Stimulated activated effector memory CD8-positive, alpha-beta T cell treated with anti-CD3 and anti-CD28 coated beads, Interleukin-12 subunit alpha, Interleukin-12 subunit beta, amount 100 ng/mL, for 72 hours (primary cell): ENCODE data around the gene ZNF526.
"Not testable (repeated sequence)": the region's sequence is repeated elsewhere in the genome, so short reads cannot be mapped to it uniquely, and the experiment has no call there.

Source experiments
- ATAC-seq: fragments of 150-1000 bp; cut with Tn5 transposase; 2 replicates; pipeline ENCODE4 v1.10.0; 2021
- DNase-seq, 2 donors: peaks; one replicate each; pipeline ENCODE4 v3.0.0; 2021 to 2022; ENCODE audit warnings: low spot score in 2 of 2
- H3K27ac Mint-ChIP-seq: one replicate; pipeline ENCODE4 v1.8.0; 2022; ENCODE audit warnings: mild to moderate bottlenecking, mixed read lengths
- H3K36me3 Mint-ChIP-seq: one replicate; pipeline ENCODE4 v1.8.0; 2022; ENCODE audit warnings: mild to moderate bottlenecking, mixed read lengths
- H3K4me1 Mint-ChIP-seq: one replicate; pipeline ENCODE4 v1.8.0; 2022; ENCODE audit warnings: mixed read lengths
- H3K4me3 Mint-ChIP-seq: one replicate; pipeline ENCODE4 v1.8.0; 2022; ENCODE audit warnings: mild to moderate bottlenecking, mixed read lengths
- H3K9me3 Mint-ChIP-seq: one replicate; pipeline ENCODE4 v1.8.0; 2022; ENCODE audit warnings: mixed read lengths

The ZNF526 gene

GRCh38 chr19:42254089-42254849 lies 34.2 kb downstream of the ZNF526 start:
- peak overlapping the region; percentile 99 for H3K27ac Mint-ChIP-seq
- H3K9me3 Mint-ChIP-seq = no peaks in the 10 kb centered on the region
- DNase-seq = peak; percentile 50 to 87

GRCh38 chr19:42254850-42255765 lies 35.0 kb downstream of the ZNF526 start, which contains the start of gene ERF:
Gene ERF, minus strand, starts transcription at chr19:42255128. Its CDS starts 129 bp downstream, at chr19:42254999.
- peaks cover 8% of the 10 kb centered on the region for H3K36me3 Mint-ChIP-seq
- H3K4me1 Mint-ChIP-seq = peaks cover 32% of the 10 kb centered on the region
- peak within 1 kb of the TSS; percentile 99 for H3K27ac Mint-ChIP-seq
- H3K9me3 Mint-ChIP-seq = no peaks in the 10 kb centered on the region
- DNase-seq = peak; percentile 94 to 97
- peak; percentile 88 for ATAC-seq
- peak within 1 kb of the TSS; percentile 95 for H3K4me3 Mint-ChIP-seq

More at GRCh38 chr19:42254089-42254849, 34.2 kb downstream of the ZNF526 start:
- Mint-ChIP-seq H3K4me1 (peaks cover 32% of the 10 kb centered on the region), H3K36me3 (peaks cover 16% of the 10 kb centered on the region), H3K4me3 (peak overlapping the region; percentile 95)
- peak; percentile 42 for ATAC-seq

- peak overlapping the region; percentile 95 for H3K4me3 Mint-ChIP-seq
- peaks cover 8% of the 10 kb centered on the region for H3K36me3 Mint-ChIP-seq
- H3K4me1 Mint-ChIP-seq = peaks cover 32% of the 10 kb centered on the region
- ATAC-seq = no peak
- H3K9me3 Mint-ChIP-seq = no peaks in the 10 kb centered on the region
- DNase-seq = no peak
- peak overlapping the region; percentile 99 for H3K27ac Mint-ChIP-seq
These were observed 35.9 kb downstream of the ZNF526 start for GRCh38 chr19:42255766-42256745.

- H3K4me1 Mint-ChIP-seq = peaks cover 29% of the 10 kb centered on the region
- H3K36me3 Mint-ChIP-seq, H3K4me3 Mint-ChIP-seq, ATAC-seq, DNase-seq, H3K27ac Mint-ChIP-seq, H3K9me3 Mint-ChIP-seq: not testable (repeated sequence)
These were observed 37.7 kb downstream of the ZNF526 start for GRCh38 chr19:42257842-42258241.

- DNase-seq (no peak), ATAC-seq (peak; percentile 87)
- Mint-ChIP-seq H3K4me3 (no peak overlapping the region), H3K36me3 (no peaks in the 10 kb centered on the region), H3K4me1 (peaks cover 12% of the 10 kb centered on the region), H3K27ac (peak overlapping the region; percentile 72), H3K9me3 (no peaks in the 10 kb centered on the region)
These were observed 41.7 kb downstream of the ZNF526 start for GRCh38 chr19:42261763-42262162.

- not testable (repeated sequence) for H3K9me3 Mint-ChIP-seq
These were observed 46.0 kb downstream of the ZNF526 start for GRCh38 chr19:42266105-42266504.

GRCh38 chr19:42266928-42267603 lies 47.0 kb downstream of the ZNF526 start:
- H3K36me3 Mint-ChIP-seq, H3K27ac Mint-ChIP-seq, H3K4me1 Mint-ChIP-seq, DNase-seq, H3K4me3 Mint-ChIP-seq, ATAC-seq, H3K9me3 Mint-ChIP-seq: not testable (repeated sequence)

More at GRCh38 chr19:42266105-42266504, 46.0 kb downstream of the ZNF526 start:
- H3K36me3 Mint-ChIP-seq, H3K4me3 Mint-ChIP-seq, DNase-seq, H3K27ac Mint-ChIP-seq, ATAC-seq: not testable (repeated sequence)
- peaks cover 12% of the 10 kb centered on the region for H3K4me1 Mint-ChIP-seq

- Mint-ChIP-seq H3K36me3 (peaks cover 6% of the 10 kb centered on the region), H3K9me3 (no peaks in the 10 kb centered on the region), H3K4me1 (peaks cover under 1% of the 10 kb centered on the region), H3K4me3 (no peak overlapping the region), H3K27ac (no peak overlapping the region)
- DNase-seq (no peak), ATAC-seq (no peak)
These were observed 47.6 kb downstream of the ZNF526 start for GRCh38 chr19:42267644-42268141.

GRCh38 chr19:42268142-42268703 lies 48.1 kb downstream of the ZNF526 start:
- peak in 1 of 2 donors; percentile 93 for DNase-seq
- Mint-ChIP-seq H3K4me3 (no peak overlapping the region), H3K9me3 (no peaks in the 10 kb centered on the region), H3K4me1 (no peaks in the 10 kb centered on the region), H3K36me3 (peaks cover 12% of the 10 kb centered on the region), H3K27ac (no peak overlapping the region)
- ATAC-seq = peak; percentile 75

- H3K4me3 Mint-ChIP-seq = no peak within 1 kb of the TSS
- H3K4me1 Mint-ChIP-seq = peaks cover 6% of the 10 kb centered on the region
- H3K9me3 Mint-ChIP-seq = no peaks in the 10 kb centered on the region
- ATAC-seq = peak; percentile 90
- peak; percentile 95 to 99 for DNase-seq
- H3K27ac Mint-ChIP-seq = no peak within 1 kb of the TSS
- peaks cover 18% of the 10 kb centered on the region for H3K36me3 Mint-ChIP-seq
These were observed 48.8 kb downstream of the ZNF526 start, which contains the start of gene CIC for GRCh38 chr19:42268704-42269477. Gene CIC, plus strand, starts transcription at chr19:42269252. Its CDS starts 2,532 bp downstream, at chr19:42271784.

- Mint-ChIP-seq H3K36me3 (peaks cover 26% of the 10 kb centered on the region), H3K9me3 (no peaks in the 10 kb centered on the region), H3K27ac (no peak overlapping the region), H3K4me3 (no peak overlapping the region), H3K4me1 (peaks cover 14% of the 10 kb centered on the region)
- ATAC-seq = no peak
- DNase-seq = no peak
These were observed 49.6 kb downstream of the ZNF526 start for GRCh38 chr19:42269478-42270345.

- peak; percentile 58 to 81 for DNase-seq
- Mint-ChIP-seq H3K4me1 (peaks cover 22% of the 10 kb centered on the region), H3K27ac (no peak overlapping the region), H3K9me3 (no peaks in the 10 kb centered on the region), H3K4me3 (no peak overlapping the region), H3K36me3 (peaks cover 34% of the 10 kb centered on the region)
- peak; percentile 26 for ATAC-seq
These were observed 50.4 kb downstream of the ZNF526 start for GRCh38 chr19:42270346-42271044.
